Stimulated activated CD4-positive, alpha-beta T cell treated with anti-CD3 and anti-CD28 coated beads, Interleukin-1b, Interleukin-23, amount 100 ng/mL, for 4 hours (primary cell): ENCODE results near the gene RFX3.

Experiments used
- DNase-seq, 2 donors: peaks; one replicate each; pipeline ENCODE4 v3.0.0-alpha.2; 2020; ENCODE audit warnings: low read depth in 2 of 2

RFX3 gene

GRCh38 chr9:3285365-3286161 is 240.2 kb downstream of the RFX3 start:
- no peak for DNase-seq

GRCh38 chr9:3282365-3282764 is 243.4 kb downstream of the RFX3 start:
- DNase-seq, result no peak

GRCh38 chr9:3281399-3281798 is 244.4 kb downstream of the RFX3 start:
- no peak for DNase-seq

GRCh38 chr9:3277200-3277599 is 248.6 kb downstream of the RFX3 start:
- DNase-seq, result no peak

- no peak for DNase-seq
Observed at GRCh38 chr9:3271581-3271980, 254.2 kb downstream of the RFX3 start.

GRCh38 chr9:3271157-3271556 is 254.6 kb downstream of the RFX3 start:
- DNase-seq, result no peak

GRCh38 chr9:3268223-3268622 is 257.6 kb downstream of the RFX3 start:
- DNase-seq, result no peak

GRCh38 chr9:3263698-3264097 is 262.1 kb downstream of the RFX3 start:
- DNase-seq, result no peak

- no peak for DNase-seq
Observed at GRCh38 chr9:3262826-3263529, 262.8 kb downstream of the RFX3 start.

GRCh38 chr9:3261484-3261883 is 264.3 kb downstream of the RFX3 start:
- DNase-seq, result no peak

GRCh38 chr9:3256571-3257330 is 269.1 kb downstream of the RFX3 start:
- no peak for DNase-seq

- DNase-seq, result no peak
Observed at GRCh38 chr9:3251309-3251708, 274.5 kb downstream of the RFX3 start.

- no peak for DNase-seq
Observed at GRCh38 chr9:3250741-3251140, 275.1 kb downstream of the RFX3 start.

- DNase-seq, result no peak
Observed at GRCh38 chr9:3247211-3247610, 278.6 kb downstream of the RFX3 start.

- DNase-seq, result no peak
Observed at GRCh38 chr9:3246241-3246640, 279.6 kb downstream of the RFX3 start.

- no peak for DNase-seq
Observed at GRCh38 chr9:3244963-3245653, 280.7 kb downstream of the RFX3 start.

- no peak for DNase-seq
Observed at GRCh38 chr9:3243683-3244082, 282.1 kb downstream of the RFX3 start.

GRCh38 chr9:3241290-3241689 is 284.5 kb downstream of the RFX3 start:
- no peak for DNase-seq

- peak; percentile 42 to 59 for DNase-seq
Observed at GRCh38 chr9:3240656-3241268, 285.0 kb downstream of the RFX3 start.

- no peak for DNase-seq
Observed at GRCh38 chr9:3239240-3239639, 286.6 kb downstream of the RFX3 start.

GRCh38 chr9:3238236-3238635 is 287.6 kb downstream of the RFX3 start:
- no peak for DNase-seq

- no peak for DNase-seq
Observed at GRCh38 chr9:3237121-3237520, 288.7 kb downstream of the RFX3 start.
